Gastrocnemius medialis (tissue), 4 donors: ENCODE measurements around the gene SLC35C1.

Experiments used
- CTCF ChIP-seq, 5 experiments: fragments of 450-650 bp in 3 of 5; fragments of 200-600 bp in 2 of 5; sonication (generic) in 2 of 5; IDR thresholded peaks in 4 of 5; conservative IDR thresholded peaks in 1 of 5; 1 replicate in 4 of 5; 2 replicates in 1 of 5; pipeline ENCODE4 v1.5.1; 2016 to 2019; ENCODE audit warnings: antibody characterized with exemption in 5 of 5, mild to moderate bottlenecking in 3 of 5, moderate library complexity in 3 of 5
- POLR2A ChIP-seq, 2 donors: fragments of 450-650 bp; IDR thresholded peaks; one replicate each; pipeline ENCODE4 v1.6.1; 2017; ENCODE audit warnings: antibody characterized with exemption in 2 of 2, mild to moderate bottlenecking in 2 of 2, moderate library complexity in 2 of 2

GRCh38 chr11:45853332-45854219, 48.6 kb downstream of the SLC35C1 start:
- TF ChIP-seq CTCF (IDR thresholded peaks at IDR 0.05 in 4 of 5, conservative IDR thresholded peaks at IDR 0.05 in 1 of 5) (no peak), POLR2A (IDR thresholded peaks at IDR 0.05) (no peak)
